ENCODE results near the gene CD247. TPM values are rescaled to one million over a fixed set of nuclear protein-coding genes. Genes with fewer than 3 reads are reported as not detected.

Gene CD247
- total RNA-seq, 1 donor from 2014 or later = 8.9 TPM

GRCh38 chr1:167401260-167401873, 117.0 kb downstream of the CD247 start:
- no peak overlapping the region for H3K27ac ChIP-seq
- no peaks in the 10 kb centered on the region for H3K4me1 ChIP-seq
- ATAC-seq (peak; percentile 97), DNase-seq (no peak)
- H3K9me3 ChIP-seq = no peaks in the 10 kb centered on the region
- H3K4me3 ChIP-seq = no peak overlapping the region
- peaks cover 36% of the 10 kb centered on the region for H3K36me3 ChIP-seq
- TF ChIP-seq CTCF (IDR thresholded peaks at IDR 0.05) = peak; percentile 62
- no peaks in the 10 kb centered on the region for H3K27me3 ChIP-seq
- intact Hi-C loops (cut with DNase I) = no loop called here

GRCh38 chr1:167400359-167400953, 117.9 kb downstream of the CD247 start:
- DNase-seq = no peak
- no peak overlapping the region for H3K4me3 ChIP-seq
- no peak for ATAC-seq
- H3K27ac ChIP-seq = no peak overlapping the region
- intact Hi-C loops (cut with DNase I) = no loop called here
- peaks cover 42% of the 10 kb centered on the region for H3K36me3 ChIP-seq
- no peaks in the 10 kb centered on the region for H3K4me1 ChIP-seq
- H3K9me3 ChIP-seq = no peaks in the 10 kb centered on the region
- no peak for TF ChIP-seq CTCF (IDR thresholded peaks at IDR 0.05)
- no peaks in the 10 kb centered on the region for H3K27me3 ChIP-seq

- no peaks in the 10 kb centered on the region for H3K4me1 ChIP-seq
- no peak overlapping the region for H3K27ac ChIP-seq
- intact Hi-C loops (cut with DNase I) = no loop called here
- peaks cover 19% of the 10 kb centered on the region for H3K36me3 ChIP-seq
- TF ChIP-seq CTCF (IDR thresholded peaks at IDR 0.05) = no peak
- no peaks in the 10 kb centered on the region for H3K9me3 ChIP-seq
- DNase-seq (no peak), ATAC-seq (no peak)
- H3K27me3 ChIP-seq = no peaks in the 10 kb centered on the region
- no peak overlapping the region for H3K4me3 ChIP-seq
Measured at GRCh38 chr1:167392200-167392696, 126.1 kb downstream of the CD247 start.

- H3K27ac ChIP-seq = no peak overlapping the region
- intact Hi-C loops (cut with DNase I) = no loop called here
- DNase-seq (no peak), ATAC-seq (no peak)
- no peaks in the 10 kb centered on the region for H3K4me1 ChIP-seq
- H3K4me3 ChIP-seq = no peak overlapping the region
- H3K36me3 ChIP-seq = peaks cover 37% of the 10 kb centered on the region
- H3K9me3 ChIP-seq = no peaks in the 10 kb centered on the region
- no peaks in the 10 kb centered on the region for H3K27me3 ChIP-seq
- no peak for TF ChIP-seq CTCF (IDR thresholded peaks at IDR 0.05)
Measured at GRCh38 chr1:167388976-167389375, 129.4 kb downstream of the CD247 start.

GRCh38 chr1:167387251-167387910, 130.9 kb downstream of the CD247 start:
- Histone ChIP-seq H3K9me3 (no peaks in the 10 kb centered on the region), H3K27me3 (no peaks in the 10 kb centered on the region), H3K4me1 (no peaks in the 10 kb centered on the region), H3K36me3 (peaks cover 38% of the 10 kb centered on the region), H3K27ac (no peak overlapping the region), H3K4me3 (no peak overlapping the region)
- intact Hi-C loops (cut with DNase I) = no loop called here
- no peak for TF ChIP-seq CTCF (IDR thresholded peaks at IDR 0.05)
- peak; percentile 68 for ATAC-seq
- DNase-seq = no peak

Other genes with a start within 250 kb of the CD247 start
- gene CREG1, start 35.2 kb upstream of the CD247 start, total RNA-seq = 171 TPM
- gene RCSD1, start 111.7 kb upstream of the CD247 start, total RNA-seq = 14.8 TPM
- gene MPZL1, start 203.5 kb upstream of the CD247 start, total RNA-seq = 85.2 TPM